Common myeloid progenitor, CD34-positive (primary cell): ENCODE measurements around the gene SLC8A3. TPM values are rescaled to one million over a fixed set of nuclear protein-coding genes. Genes with fewer than 3 reads are reported as not detected.
"Not testable (repeated sequence)": the region's sequence is repeated elsewhere in the genome, so short reads cannot be mapped to it uniquely, and the experiment has no call there.

Experiments
- CTCF ChIA-PET: fragments of 350-600 bp; sonication (Branson Sonifier 250); formaldehyde crosslinking; loops from one replicate; lab custom pipeline; 2021; ENCODE audit warnings: antibody characterized with exemption; lab: Charles Lee
- POLR2A ChIA-PET: fragments of 350-600 bp; sonication (Branson Sonifier 250); formaldehyde crosslinking; loops from one replicate; lab custom pipeline; 2021; ENCODE audit warnings: antibody characterized with exemption; lab: Charles Lee
- DNase-seq, 3 donors: peaks; one replicate each; pipeline versions ENCODE4 v3.0.0 to v3.0.0-alpha.2; 2013
- H3K27ac ChIP-seq, 2 experiments: 1 replicate in 1 of 2; 2 replicates in 1 of 2; pipeline ENCODE4 v1.7.0; 2013; ENCODE audit warnings: inconsistent platforms in 2 of 2, low read length in 2 of 2, mild to moderate bottlenecking in 2 of 2, low read depth in 1 of 2, moderate library complexity in 1 of 2; ENCODE audit not compliant: severe bottlenecking in 2 of 2, insufficient read depth in 1 of 2, poor library complexity in 1 of 2
- H3K27me3 ChIP-seq, 5 experiments: replicated peaks in 2 of 5; 1 replicate in 3 of 5; 2 replicates in 2 of 5; pipeline versions ENCODE4 v1.6.1 to v1.7.0; 2013; ENCODE audit warnings: low read length in 4 of 5, mild to moderate bottlenecking in 2 of 5, moderate library complexity in 2 of 5, inconsistent platforms in 1 of 5; ENCODE audit not compliant: insufficient read depth in 5 of 5, control insufficient read depth in 4 of 5
- H3K36me3 ChIP-seq, 4 experiments: 1 replicate in 2 of 4; 2 replicates in 2 of 4; pipeline versions ENCODE4 v1.6.1 to v1.7.0; 2013; ENCODE audit warnings: low read length in 3 of 4, control low read depth in 1 of 4, mild to moderate bottlenecking in 1 of 4; ENCODE audit not compliant: control insufficient read depth in 4 of 4, insufficient read depth in 4 of 4
- H3K4me1 ChIP-seq, 4 experiments: 1 replicate in 3 of 4; 2 replicates in 1 of 4; pipeline versions ENCODE4 v1.6.1 to v1.7.1; 2013; ENCODE audit warnings: low read length in 3 of 4, mild to moderate bottlenecking in 3 of 4, control low read depth in 1 of 4, inconsistent platforms in 1 of 4, moderate library complexity in 1 of 4; ENCODE audit not compliant: control insufficient read depth in 4 of 4, insufficient read depth in 4 of 4; ENCODE audit errors: control extremely low read depth in 1 of 4
- H3K4me3 ChIP-seq, 7 experiments: 1 replicate in 4 of 7; 2 replicates in 3 of 7; pipeline versions ENCODE4 v1.5.1 to v1.7.0; 2013; ENCODE audit warnings: mild to moderate bottlenecking in 7 of 7, low read length in 6 of 7, moderate library complexity in 6 of 7, inconsistent platforms in 2 of 7, low read depth in 2 of 7, control low read depth in 1 of 7; ENCODE audit not compliant: insufficient read depth in 4 of 7, control insufficient read depth in 1 of 7; ENCODE audit errors: extremely low read depth in 1 of 7
- H3K9me3 ChIP-seq, 5 experiments: 1 replicate in 4 of 5; 2 replicates in 1 of 5; pipeline versions ENCODE4 v1.6.1 to v1.7.1; 2013; ENCODE audit warnings: low read length in 4 of 5, mild to moderate bottlenecking in 2 of 5, inconsistent platforms in 1 of 5, low read depth in 1 of 5, moderate library complexity in 1 of 5; ENCODE audit not compliant: control insufficient read depth in 4 of 5, insufficient read depth in 2 of 5; ENCODE audit errors: control extremely low read depth in 1 of 5
- whole genome bisulfite sequencing: methylation state at CpG from one replicate; pipeline ENCODE4 v1.1.5; 2013; ENCODE audit not compliant: insufficient coverage; 5-methylcytosine and 5-hydroxymethylcytosine counted together
- polyA plus RNA-seq: library from polyadenylated mRNA; unstranded; fragments of 120-200 nt; gene quantifications from one replicate; pipeline ENCODE4 v1.2.1, GENCODE V29; 2013

Gene SLC8A3, protein sequence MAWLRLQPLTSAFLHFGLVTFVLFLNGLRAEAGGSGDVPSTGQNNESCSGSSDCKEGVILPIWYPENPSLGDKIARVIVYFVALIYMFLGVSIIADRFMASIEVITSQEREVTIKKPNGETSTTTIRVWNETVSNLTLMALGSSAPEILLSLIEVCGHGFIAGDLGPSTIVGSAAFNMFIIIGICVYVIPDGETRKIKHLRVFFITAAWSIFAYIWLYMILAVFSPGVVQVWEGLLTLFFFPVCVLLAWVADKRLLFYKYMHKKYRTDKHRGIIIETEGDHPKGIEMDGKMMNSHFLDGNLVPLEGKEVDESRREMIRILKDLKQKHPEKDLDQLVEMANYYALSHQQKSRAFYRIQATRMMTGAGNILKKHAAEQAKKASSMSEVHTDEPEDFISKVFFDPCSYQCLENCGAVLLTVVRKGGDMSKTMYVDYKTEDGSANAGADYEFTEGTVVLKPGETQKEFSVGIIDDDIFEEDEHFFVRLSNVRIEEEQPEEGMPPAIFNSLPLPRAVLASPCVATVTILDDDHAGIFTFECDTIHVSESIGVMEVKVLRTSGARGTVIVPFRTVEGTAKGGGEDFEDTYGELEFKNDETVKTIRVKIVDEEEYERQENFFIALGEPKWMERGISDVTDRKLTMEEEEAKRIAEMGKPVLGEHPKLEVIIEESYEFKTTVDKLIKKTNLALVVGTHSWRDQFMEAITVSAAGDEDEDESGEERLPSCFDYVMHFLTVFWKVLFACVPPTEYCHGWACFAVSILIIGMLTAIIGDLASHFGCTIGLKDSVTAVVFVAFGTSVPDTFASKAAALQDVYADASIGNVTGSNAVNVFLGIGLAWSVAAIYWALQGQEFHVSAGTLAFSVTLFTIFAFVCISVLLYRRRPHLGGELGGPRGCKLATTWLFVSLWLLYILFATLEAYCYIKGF
- 15.9 TPM for polyA plus RNA-seq

- Histone ChIP-seq H3K9me3 (no peaks in the 10 kb centered on the region), H3K27me3 (no peaks in the 10 kb centered on the region), H3K36me3 (no peaks in the 10 kb centered on the region), H3K27ac (peak within 1 kb of the TSS; percentile 77 to 89), H3K4me3 (peak within 1 kb of the TSS; percentile 58 to 97 (median 86)), H3K4me1 (peaks cover 10 to 77% (median 49%) of the 10 kb centered on the region in 4 experiments)
- DNase-seq, result peak; percentile 67 to 89 (median 86)
- WGBS, result 0% methylated on average over 72 of the region's 83 CpGs
- CTCF ChIA-PET, result interaction anchor here (0.6 to 1.5 kb wide), 6 partner anchors 24 to 129 kb away, joined by 3 to 7 read pairs (median 4); no protein-coding TSS in a partner anchor
- POLR2A ChIA-PET, result interaction anchor here (0.9 to 1.7 kb wide), 2 partner anchors 25 to 40 kb away, joined by 3 to 4 read pairs; no protein-coding TSS in a partner anchor
Observed at GRCh38 chr14:70188659-70189455, at the start of gene SLC8A3. TSS of gene SLC8A3 (minus strand) at chr14:70188951. CDS start at chr14:70168422, 20,529 bp downstream.

DNA sequence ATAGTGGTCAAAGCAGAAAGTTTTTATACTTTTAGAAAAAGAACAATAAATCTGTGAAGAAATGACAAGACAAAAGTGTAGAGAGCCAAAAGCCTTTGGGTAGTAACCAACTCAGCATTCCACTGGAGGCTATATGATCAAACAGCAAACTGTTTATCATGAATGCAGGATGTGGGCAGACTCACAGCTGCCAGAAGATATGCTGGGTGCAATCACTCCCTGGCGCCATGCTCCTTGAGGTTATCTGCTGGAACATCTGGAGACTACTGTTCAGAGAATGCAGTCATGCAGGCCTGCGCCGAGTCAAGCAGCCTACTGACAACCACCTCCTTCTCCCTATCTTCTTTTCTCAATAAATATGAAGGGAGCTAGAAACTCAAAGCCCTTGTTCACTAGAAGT lies 49.0 kb upstream of the SLC8A3 start:
- ChIA-PET CTCF (no interaction called here), POLR2A (no interaction called here)
- Histone ChIP-seq H3K4me1 (no peaks in the 10 kb centered on the region), H3K36me3 (no peaks in the 10 kb centered on the region), H3K4me3 (no peak overlapping the region), H3K27ac (no peak overlapping the region), H3K9me3 (peaks cover 0 to 3% (median 2%) of the 10 kb centered on the region in 5 experiments), H3K27me3 (no peaks in the 10 kb centered on the region)
- DNase-seq, result peak; percentile 66 to 86 (median 67)
- 61% methylated on average over 3 of the region's 3 CpGs for WGBS

GRCh38 chr14:70234066-70234950 lies 45.6 kb upstream of the SLC8A3 start:
- no peak overlapping the region for H3K27ac ChIP-seq
- POLR2A ChIA-PET, result no interaction called here
- WGBS, result 90% methylated on average over 52 of the region's 61 CpGs
- H3K4me3 ChIP-seq, result no peak overlapping the region
- DNase-seq, result no peak
- H3K36me3 ChIP-seq, result no peaks in the 10 kb centered on the region
- peaks cover 0 to 2% (median 0%) of the 10 kb centered on the region in 5 experiments for H3K9me3 ChIP-seq
- H3K4me1 ChIP-seq, result no peaks in the 10 kb centered on the region
- H3K27me3 ChIP-seq, result no peaks in the 10 kb centered on the region
- CTCF ChIA-PET, result no interaction called here

DNA sequence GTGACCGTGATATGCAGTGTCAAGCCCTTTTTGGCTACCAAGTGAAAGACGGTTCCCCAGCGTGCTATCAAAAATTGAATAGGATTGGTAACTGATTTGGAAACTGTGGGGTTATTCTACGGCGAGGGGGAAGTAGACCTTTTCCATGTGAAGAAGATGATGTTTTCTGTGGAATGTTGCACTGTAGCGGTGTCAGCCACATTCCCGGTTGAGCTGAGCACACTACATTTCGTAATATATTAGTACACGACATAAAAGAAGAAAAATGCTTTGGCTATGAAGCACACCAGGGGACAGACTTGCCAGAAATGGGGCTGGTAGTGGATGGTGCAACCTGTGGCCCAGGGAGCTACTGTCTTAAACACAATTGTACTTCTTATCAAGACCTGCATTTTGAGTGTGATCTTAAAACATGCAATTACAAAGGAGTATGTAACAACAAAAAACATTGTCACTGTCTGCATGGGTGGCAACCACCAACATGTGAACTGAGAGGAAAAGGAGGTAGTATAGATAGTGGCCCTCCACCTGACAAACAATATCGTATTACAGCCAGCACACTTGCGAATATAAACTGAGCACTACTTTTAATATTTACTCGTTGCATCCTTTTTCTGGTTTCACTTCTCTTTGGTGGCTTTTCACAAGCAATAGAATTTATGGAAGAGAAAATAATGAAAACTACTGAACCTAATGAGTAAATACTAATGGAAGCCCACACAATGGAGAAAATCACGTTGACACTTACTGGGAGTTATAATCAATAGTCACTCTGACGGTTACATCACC lies 43.2 kb upstream of the SLC8A3 start:
- H3K27me3 ChIP-seq, H3K4me1 ChIP-seq, POLR2A ChIA-PET, H3K4me3 ChIP-seq, H3K27ac ChIP-seq, H3K36me3 ChIP-seq, H3K9me3 ChIP-seq, DNase-seq, CTCF ChIA-PET: not testable (repeated sequence)
- WGBS, result 100% methylated on average over 3 of the region's 14 CpGs

DNA sequence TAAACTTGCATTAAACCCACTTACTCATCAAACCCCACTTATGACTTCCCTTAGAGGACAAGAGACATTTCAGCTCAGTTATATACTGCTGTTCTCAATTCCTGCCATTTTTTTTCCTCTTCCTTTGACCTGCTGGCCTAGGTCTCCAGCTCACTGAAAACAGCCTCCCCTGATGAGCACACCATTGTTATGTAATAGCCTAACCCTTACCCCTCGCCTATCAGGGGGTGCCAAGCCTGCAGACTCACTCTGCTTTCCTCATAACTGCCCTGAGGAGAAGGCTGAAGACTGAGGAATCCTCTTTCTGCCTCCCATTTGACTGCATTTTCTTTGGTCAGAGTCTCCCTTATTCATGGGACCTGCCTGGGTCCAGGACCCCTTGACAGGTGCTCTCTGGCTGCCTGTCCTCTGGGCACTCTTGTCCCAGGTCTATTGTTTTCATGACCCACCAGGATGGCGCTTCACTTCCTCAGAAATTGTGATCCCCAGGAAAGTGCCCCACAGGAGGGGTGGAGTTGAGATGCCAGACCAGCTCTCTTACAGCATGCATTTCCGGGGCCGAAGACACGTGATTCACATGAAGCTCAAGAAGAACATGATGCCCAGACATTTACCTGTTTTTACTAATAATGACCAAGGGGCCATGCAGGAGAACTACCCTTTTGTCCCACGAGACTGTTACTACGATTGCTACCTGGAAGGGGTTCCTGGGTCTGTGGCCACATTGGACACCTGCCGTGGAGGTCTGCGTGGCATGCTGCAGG lies 41.3 kb upstream of the SLC8A3 start:
- CTCF ChIA-PET, H3K4me1 ChIP-seq, H3K27ac ChIP-seq, H3K36me3 ChIP-seq, DNase-seq, POLR2A ChIA-PET, H3K27me3 ChIP-seq, H3K4me3 ChIP-seq, H3K9me3 ChIP-seq: not testable (repeated sequence)
- WGBS, result 100% methylated on average over 3 of the region's 9 CpGs
